HG03139 (cell line): ENCODE data around the gene MAD1L1.

Experiments
- ATAC-seq: cut with Tn5 transposase; IDR thresholded peaks from one replicate; pipeline ENCODE4 v1.9.1; 2021; ENCODE audit not compliant: unreplicated experiment

The MAD1L1 gene

GRCh38 chr7:2158331-2159175 is 74.2 kb downstream of the MAD1L1 start:
- no peak for ATAC-seq

- ATAC-seq, result no peak
These were observed 75.1 kb downstream of the MAD1L1 start for GRCh38 chr7:2157473-2158279.

GRCh38 chr7:2156756-2157472 is 75.8 kb downstream of the MAD1L1 start:
- no peak for ATAC-seq

GRCh38 chr7:2154831-2155230 is 77.9 kb downstream of the MAD1L1 start:
- no peak for ATAC-seq

GRCh38 chr7:2154121-2154520 is 78.6 kb downstream of the MAD1L1 start:
- no peak for ATAC-seq

- no peak for ATAC-seq
These were observed 80.1 kb downstream of the MAD1L1 start for GRCh38 chr7:2152646-2153045.

- ATAC-seq, result no peak
These were observed 80.7 kb downstream of the MAD1L1 start for GRCh38 chr7:2151801-2152612.

- ATAC-seq, result no peak
These were observed 81.5 kb downstream of the MAD1L1 start for GRCh38 chr7:2151237-2151636.

GRCh38 chr7:2150445-2150815 is 82.3 kb downstream of the MAD1L1 start:
- ATAC-seq, result no peak

- ATAC-seq, result no peak
These were observed 82.9 kb downstream of the MAD1L1 start for GRCh38 chr7:2149672-2150444.

- ATAC-seq, result no peak
These were observed 83.9 kb downstream of the MAD1L1 start for GRCh38 chr7:2148814-2149213.

GRCh38 chr7:2148189-2148588 is 84.6 kb downstream of the MAD1L1 start:
- no peak for ATAC-seq

- no peak for ATAC-seq
These were observed 85.9 kb downstream of the MAD1L1 start for GRCh38 chr7:2146676-2147472.

- ATAC-seq, result no peak
These were observed 86.7 kb downstream of the MAD1L1 start for GRCh38 chr7:2145835-2146580.

GRCh38 chr7:2144926-2145325 is 87.8 kb downstream of the MAD1L1 start:
- no peak for ATAC-seq

- ATAC-seq, result no peak
These were observed 88.7 kb downstream of the MAD1L1 start for GRCh38 chr7:2143981-2144595.

- no peak for ATAC-seq
These were observed 89.3 kb downstream of the MAD1L1 start for GRCh38 chr7:2143450-2143849.

GRCh38 chr7:2142386-2142785 is 90.4 kb downstream of the MAD1L1 start:
- ATAC-seq, result no peak
